ENCODE data around the gene RSU1. TPM values are rescaled to one million over a fixed set of nuclear protein-coding genes. Genes with fewer than 3 reads are reported as not detected.

Gene RSU1
- total RNA-seq, 1 donor from 2014 or later, result 60.7 TPM

DNA sequence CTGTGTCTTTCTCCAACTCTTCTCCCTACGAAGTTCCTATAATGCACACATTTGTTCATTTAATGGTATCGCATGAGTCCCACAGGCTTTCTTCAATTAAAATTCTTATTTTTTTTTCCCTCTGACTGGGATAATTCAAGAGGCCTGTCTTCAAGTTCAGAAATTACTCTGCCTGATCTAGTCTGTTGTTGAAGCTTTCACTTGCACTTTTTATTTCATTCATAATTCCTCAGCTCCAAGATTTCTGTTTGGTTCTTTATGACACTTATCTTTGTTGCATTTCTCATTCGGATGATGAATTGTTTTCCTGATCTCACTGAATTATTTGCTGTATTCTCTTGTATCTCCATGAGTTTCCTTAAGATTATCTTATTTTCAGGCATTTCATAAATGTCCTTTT lies 103.9 kb downstream of the RSU1 start:
- Mint-ChIP-seq H3K9me3 (peaks cover 33% of the 10 kb centered on the region), H3K4me3 (no peak overlapping the region), H3K4me1 (no peaks in the 10 kb centered on the region), H3K36me3 (ENCODE audit: low read depth) (peaks cover 49% of the 10 kb centered on the region), H3K27ac (no peak overlapping the region), H3K27me3 (no peaks in the 10 kb centered on the region)
- CTCF ChIA-PET, result no interaction called here
- POLR2A ChIA-PET, result no interaction called here
- ATAC-seq (ENCODE audit: low read depth) (no peak), DNase-seq (no peak)
- intact Hi-C loops (cut with micrococcal nuclease), result no loop called here
- no peak for TF ChIP-seq CTCF (IDR thresholded peaks at IDR 0.05)

DNA sequence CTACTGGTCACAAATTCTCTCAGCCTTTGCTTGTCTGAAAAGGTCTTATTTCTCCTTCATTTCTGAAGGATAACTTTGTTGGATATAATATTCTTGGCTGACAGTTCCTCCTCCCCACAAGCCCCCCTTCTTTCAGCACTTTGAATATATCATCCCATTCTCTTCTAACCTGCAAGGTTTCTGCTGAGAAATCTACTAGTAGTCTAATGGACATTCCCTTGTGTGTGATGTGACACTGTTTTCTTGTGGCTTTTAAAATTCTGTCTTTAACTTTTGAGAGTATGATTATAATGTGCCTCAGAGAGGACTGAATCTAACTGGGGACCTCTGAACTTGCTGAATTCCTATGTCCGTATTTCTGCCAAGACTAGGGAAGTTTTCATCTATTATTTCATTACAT lies 104.3 kb downstream of the RSU1 start:
- TF ChIP-seq CTCF (IDR thresholded peaks at IDR 0.05), result no peak
- no peak overlapping the region for H3K4me3 Mint-ChIP-seq
- no peaks in the 10 kb centered on the region for H3K4me1 Mint-ChIP-seq
- H3K9me3 Mint-ChIP-seq, result peaks cover 33% of the 10 kb centered on the region
- ATAC-seq (ENCODE audit: low read depth) (no peak), DNase-seq (no peak)
- H3K27ac Mint-ChIP-seq, result no peak overlapping the region
- POLR2A ChIA-PET, result no interaction called here
- peaks cover 49% of the 10 kb centered on the region for H3K36me3 Mint-ChIP-seq (ENCODE audit: low read depth)
- intact Hi-C loops (cut with micrococcal nuclease), result no loop called here
- CTCF ChIA-PET, result no interaction called here
- H3K27me3 Mint-ChIP-seq, result no peaks in the 10 kb centered on the region

DNA sequence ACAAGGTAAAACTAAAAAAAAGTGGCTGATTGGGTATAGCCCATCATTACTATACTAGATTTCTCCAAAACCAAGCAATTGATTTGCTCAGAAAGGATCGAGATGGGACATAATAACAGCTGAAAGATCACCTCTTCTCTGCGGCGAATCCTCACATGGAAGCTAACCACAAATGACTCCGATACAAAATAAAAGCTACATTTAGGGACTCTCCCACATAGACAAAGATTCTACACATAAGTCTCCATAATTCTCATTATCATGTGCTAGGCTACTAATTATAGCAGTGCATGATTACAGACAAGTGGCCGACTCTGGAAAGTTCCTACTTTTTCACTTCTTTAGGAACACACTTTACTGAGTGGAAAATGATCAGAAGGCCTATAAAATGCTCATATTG lies 116.9 kb downstream of the RSU1 start:
- Mint-ChIP-seq H3K4me3 (no peak overlapping the region), H3K27ac (no peak overlapping the region), H3K27me3 (no peaks in the 10 kb centered on the region), H3K36me3 (ENCODE audit: low read depth) (peaks cover 5% of the 10 kb centered on the region), H3K4me1 (no peaks in the 10 kb centered on the region), H3K9me3 (peaks cover 12% of the 10 kb centered on the region)
- DNase-seq, result no peak
- ATAC-seq (ENCODE audit: low read depth), result no peak
- ChIA-PET CTCF (no interaction called here), POLR2A (no interaction called here)
- TF ChIP-seq CTCF (IDR thresholded peaks at IDR 0.05), result no peak
- intact Hi-C loops (cut with micrococcal nuclease), result no loop called here

DNA sequence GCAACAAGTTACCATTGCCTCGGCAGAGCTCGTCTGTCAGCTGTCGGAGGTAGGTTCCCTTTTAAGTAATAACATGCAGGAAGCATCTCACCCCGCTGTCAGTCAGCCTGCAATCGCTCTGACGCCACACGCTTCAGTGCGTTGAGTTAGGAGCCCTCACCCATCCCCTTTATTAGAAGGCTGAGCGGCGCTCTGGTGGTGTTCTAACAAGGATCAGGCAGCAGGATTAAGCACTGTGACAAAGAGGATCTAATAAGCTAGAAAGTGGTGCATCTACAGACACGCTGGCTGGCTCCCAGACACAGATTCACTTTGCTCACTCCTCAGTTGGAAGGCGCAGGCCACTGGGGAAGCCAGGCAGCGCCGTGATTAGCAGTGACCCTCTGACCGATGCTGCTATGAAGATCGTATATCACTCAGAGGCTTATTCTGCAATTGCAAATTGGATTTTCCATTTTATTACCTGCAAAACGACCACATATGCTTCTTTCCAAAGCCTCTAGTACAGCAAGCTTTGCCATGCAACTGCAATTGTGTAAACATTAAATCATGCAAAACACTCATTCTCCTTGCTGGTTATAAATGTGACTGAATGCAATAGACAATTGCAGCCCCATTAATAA lies 117.7 kb downstream of the RSU1 start:
- DNase-seq (no peak), ATAC-seq (ENCODE audit: low read depth) (no peak)
- no peaks in the 10 kb centered on the region for H3K4me1 Mint-ChIP-seq

GRCh38 chr10:16698461-16698860 lies 118.8 kb downstream of the RSU1 start:
- no peak for TF ChIP-seq CTCF (IDR thresholded peaks at IDR 0.05)
- no peak for ATAC-seq (ENCODE audit: low read depth)
- Mint-ChIP-seq H3K27ac (no peak overlapping the region), H3K4me3 (no peak overlapping the region), H3K9me3 (peaks cover 11% of the 10 kb centered on the region), H3K36me3 (ENCODE audit: low read depth) (peaks cover 21% of the 10 kb centered on the region), H3K27me3 (no peaks in the 10 kb centered on the region), H3K4me1 (no peaks in the 10 kb centered on the region)
- POLR2A ChIA-PET, result no interaction called here
- intact Hi-C loops (cut with micrococcal nuclease), result no loop called here
- DNase-seq, result no peak
- CTCF ChIA-PET, result no interaction called here

More for the DNA sequence above, 117.7 kb downstream of the RSU1 start:
- ChIA-PET CTCF (no interaction called here), POLR2A (no interaction called here)
- Mint-ChIP-seq H3K27me3 (no peaks in the 10 kb centered on the region), H3K9me3 (peaks cover 11% of the 10 kb centered on the region), H3K4me3 (no peak overlapping the region), H3K36me3 (ENCODE audit: low read depth) (peaks cover 11% of the 10 kb centered on the region), H3K27ac (no peak overlapping the region)
- TF ChIP-seq CTCF (IDR thresholded peaks at IDR 0.05), result no peak
- intact Hi-C loops (cut with micrococcal nuclease), result no loop called here

All from activated B cell treated with CpG ODN at 0.5 μM for 24 hours (primary cell).